Hematopoietic multipotent progenitor cell treated with erythropoietin and hydrocortisone succinate and interleukin-3 and kit ligand, for 17 days (in vitro differentiated cells): ENCODE measurements around the gene FCHO1.

Experiments used
- DNase-seq: peaks from one replicate; pipeline ENCODE4 v3.0.0-alpha.2; 2015; ENCODE audit warnings: low spot score

The FCHO1 gene

GRCh38 chr19:17733127-17733526, 18.1 kb upstream of the FCHO1 start:
- no peak for DNase-seq

- no peak for DNase-seq
These were observed 17.1 kb upstream of the FCHO1 start for GRCh38 chr19:17734146-17734545.

GRCh38 chr19:17735410-17735809, 15.9 kb upstream of the FCHO1 start:
- no peak for DNase-seq

- no peak for DNase-seq
These were observed 13.6 kb upstream of the FCHO1 start for GRCh38 chr19:17737690-17738153.

GRCh38 chr19:17739121-17739875, 12.0 kb upstream of the FCHO1 start:
- no peak for DNase-seq

GRCh38 chr19:17741456-17741855, 9.8 kb upstream of the FCHO1 start:
- no peak for DNase-seq

- DNase-seq: no peak
These were observed 7.2 kb upstream of the FCHO1 start for GRCh38 chr19:17743874-17744580.

- peak; percentile 92 for DNase-seq
These were observed 3.8 kb upstream of the FCHO1 start for GRCh38 chr19:17747205-17748098.

- no peak for DNase-seq
These were observed 2.2 kb upstream of the FCHO1 start for GRCh38 chr19:17748884-17749638.

GRCh38 chr19:17749912-17750317, 1.4 kb upstream of the FCHO1 start:
- no peak for DNase-seq

- DNase-seq: no peak
These were observed 616 bp downstream of the FCHO1 start for GRCh38 chr19:17751912-17752273.

GRCh38 chr19:17752865-17753639, 1.8 kb downstream of the FCHO1 start:
- DNase-seq: no peak

GRCh38 chr19:17753976-17754375, 2.7 kb downstream of the FCHO1 start:
- no peak for DNase-seq

- DNase-seq: no peak
These were observed 3.6 kb downstream of the FCHO1 start for GRCh38 chr19:17754634-17755442.

- no peak for DNase-seq
These were observed 4.2 kb downstream of the FCHO1 start for GRCh38 chr19:17755443-17755890.

- DNase-seq: peak; percentile 20
These were observed 4.8 kb downstream of the FCHO1 start for GRCh38 chr19:17755977-17756670.

- DNase-seq: peak; percentile 58
These were observed 5.8 kb downstream of the FCHO1 start for GRCh38 chr19:17757125-17757524.

- no peak for DNase-seq
These were observed 7.2 kb downstream of the FCHO1 start for GRCh38 chr19:17758515-17758914.

- no peak for DNase-seq
These were observed 9.9 kb downstream of the FCHO1 start for GRCh38 chr19:17761148-17761547.
